GM21528 (cell line): Measurements from ENCODE around the gene C1RL.
A peak's percentile ranks its signal among the peaks of the same experiment; 100 is the strongest.
"Not testable (repeated sequence)": the region's sequence is repeated elsewhere in the genome, so short reads cannot be mapped to it uniquely, and the experiment has no call there.

Experiments used
- ATAC-seq: cut with Tn5 transposase; IDR thresholded peaks from one replicate; pipeline ENCODE4 v1.9.1; 2021; ENCODE audit warnings: mild to moderate bottlenecking, moderate library complexity; ENCODE audit not compliant: unreplicated experiment, low FRiP score

C1RL gene

DNA sequence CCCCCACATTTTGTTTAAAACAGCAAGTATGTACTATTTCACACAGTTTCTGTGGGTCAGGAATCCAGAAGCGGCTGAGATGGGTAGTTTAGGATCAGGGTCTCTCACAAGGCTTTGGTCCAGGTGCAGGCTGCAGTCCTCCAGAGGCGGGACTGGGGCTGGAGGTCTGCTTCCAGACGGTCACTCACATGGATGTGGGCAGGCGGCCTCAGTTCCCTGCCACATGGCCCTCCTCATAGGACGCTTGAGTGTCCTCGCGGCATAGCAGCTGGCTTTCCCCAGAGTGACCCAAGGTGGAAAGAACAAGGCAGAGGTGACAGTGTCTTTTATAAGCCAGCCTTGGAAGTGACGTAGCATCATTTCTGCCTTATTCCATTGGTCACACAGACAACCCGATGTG is 7.9 kb upstream of the C1RL start:
- no peak for ATAC-seq

DNA sequence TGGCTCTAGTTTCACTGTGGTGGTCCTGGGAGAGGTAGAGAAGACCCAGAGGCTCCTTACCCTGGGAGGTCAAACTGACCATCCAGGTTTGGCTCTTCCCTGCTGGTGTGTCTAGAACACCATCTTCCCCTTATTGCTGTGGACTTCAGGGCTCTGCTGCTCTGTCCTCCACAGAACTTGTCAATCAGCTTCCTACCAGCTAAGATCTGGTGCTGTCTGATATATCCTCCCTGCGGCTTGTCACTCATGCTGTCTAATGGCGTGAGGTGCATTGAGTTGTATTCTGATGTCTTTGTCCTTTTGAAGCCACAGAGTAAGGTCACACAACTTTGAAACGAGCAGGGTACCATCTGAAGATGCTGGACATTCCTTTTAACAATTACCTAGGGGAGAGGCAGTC is 7.2 kb upstream of the C1RL start:
- ATAC-seq, result no peak

DNA sequence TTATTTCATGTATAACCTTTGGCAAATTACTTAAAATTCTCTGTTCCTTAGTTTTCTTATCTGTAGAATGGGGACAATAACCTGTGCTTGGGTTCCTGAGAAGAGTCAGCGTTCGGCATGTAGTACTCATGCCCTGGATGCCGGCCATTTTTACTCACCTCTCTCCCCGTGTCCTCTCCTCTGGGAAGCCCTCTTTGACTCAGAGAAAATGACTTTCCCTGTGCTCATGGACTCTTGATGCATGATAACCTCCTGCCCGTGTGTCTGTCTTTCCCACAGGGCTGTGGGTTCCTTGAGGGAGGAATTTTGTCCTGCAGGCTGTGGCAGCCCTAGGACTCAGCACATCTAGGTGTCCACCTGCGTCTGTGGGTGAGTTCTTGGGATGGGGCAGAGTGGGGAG is 5.8 kb upstream of the C1RL start:
- ATAC-seq, result no peak

DNA sequence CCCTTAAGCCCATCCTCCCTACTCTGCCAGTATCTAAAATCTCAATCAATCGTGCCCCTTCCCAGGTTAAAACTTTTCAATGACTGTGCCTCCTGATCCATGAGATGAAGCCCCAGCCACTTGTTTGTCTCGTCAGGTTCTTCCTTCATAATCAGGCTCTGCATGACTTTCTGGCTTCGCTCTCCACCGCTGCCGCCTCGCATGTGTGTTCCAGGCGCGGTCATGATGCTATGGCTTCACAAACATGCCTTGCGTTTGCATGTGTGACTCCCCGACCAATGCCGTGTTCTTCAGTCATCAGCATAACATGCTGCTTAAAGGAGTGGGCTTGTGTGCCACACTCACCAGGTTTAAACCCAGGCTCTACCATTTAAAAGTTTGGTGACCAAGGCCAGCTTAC is 5.0 kb upstream of the C1RL start:
- no peak for ATAC-seq

DNA sequence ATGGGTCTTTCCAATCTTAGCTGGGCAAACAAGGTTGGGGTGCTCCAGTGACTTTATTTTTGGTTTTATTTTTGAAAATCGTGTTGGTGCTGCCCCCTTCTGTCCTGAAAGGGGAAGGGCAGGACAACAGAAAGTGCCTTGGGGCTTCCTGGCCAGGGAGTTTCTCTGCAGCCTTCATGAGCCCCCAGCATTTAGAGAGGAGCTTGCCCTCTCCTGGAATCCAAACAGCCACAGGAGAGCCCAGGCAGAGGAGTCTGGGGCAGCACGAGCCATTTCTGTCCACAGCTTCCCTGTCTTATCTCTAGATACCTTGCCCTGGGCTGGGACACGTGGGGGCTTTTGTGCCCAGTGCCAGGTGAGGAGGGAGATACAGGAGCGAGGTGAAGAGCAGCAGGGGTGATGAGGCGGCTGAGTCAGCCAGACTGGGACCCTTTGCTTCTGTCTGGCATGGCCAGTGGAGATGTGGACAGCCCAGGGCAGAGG is 4.4 kb upstream of the C1RL start:
- no peak for ATAC-seq

DNA sequence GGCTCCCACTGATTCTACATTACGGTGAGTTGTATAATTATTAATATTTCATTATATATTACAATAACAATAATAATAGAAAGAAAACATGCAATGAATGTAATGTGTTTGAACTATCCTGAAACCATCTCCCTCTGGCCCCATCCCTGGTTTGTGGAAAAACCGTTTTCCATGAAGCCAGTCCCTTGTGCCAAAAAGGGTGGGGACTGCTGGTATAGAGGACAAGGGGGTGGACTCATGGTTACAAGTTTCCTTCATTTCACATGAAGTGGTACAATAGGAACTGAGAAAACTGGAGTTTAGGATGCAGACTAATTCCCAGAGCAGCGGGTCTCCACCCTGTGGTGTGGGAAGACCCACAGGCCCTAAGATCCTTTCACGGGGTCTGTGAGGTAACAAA is 3.0 kb upstream of the C1RL start:
- no peak for ATAC-seq

DNA sequence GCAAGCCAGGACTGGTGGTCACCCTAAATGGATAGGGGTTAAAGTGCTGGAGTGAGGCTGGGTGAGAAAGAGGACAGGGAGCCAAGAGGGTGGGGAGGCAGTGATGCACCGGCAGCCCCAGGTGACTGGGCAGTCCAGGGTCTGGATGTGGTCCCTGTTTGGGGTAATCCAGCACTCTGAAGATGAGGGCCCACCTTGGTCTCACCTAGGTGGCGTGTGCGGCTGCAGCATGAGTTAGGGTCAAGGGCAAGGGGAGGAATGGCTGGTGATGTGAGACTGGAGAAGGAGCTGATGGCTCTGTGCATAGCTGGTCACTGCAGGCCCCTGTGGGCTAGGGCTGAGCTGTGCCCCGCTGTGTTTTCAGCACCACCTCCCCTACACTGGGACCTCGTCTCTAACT is 1.6 kb upstream of the C1RL start:
- no peak for ATAC-seq

DNA sequence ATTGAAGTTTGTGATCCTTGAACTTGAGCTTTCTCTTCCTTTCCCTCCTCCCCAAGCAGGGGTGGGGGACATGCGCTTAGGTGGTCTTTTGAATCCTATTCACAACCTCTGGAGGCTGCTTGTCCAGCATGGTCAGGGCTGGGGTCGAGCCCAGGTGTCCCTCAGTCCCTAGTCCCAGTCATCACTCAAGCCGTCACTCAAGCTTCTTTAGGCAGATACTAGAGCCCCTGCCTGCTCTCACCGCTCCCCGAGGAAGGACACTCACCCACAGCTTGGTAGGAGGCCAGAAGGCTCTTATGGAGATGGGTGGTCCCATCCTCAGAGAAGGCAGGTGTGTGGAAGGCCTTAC is 532 bp upstream of the C1RL start:
- no peak for ATAC-seq

DNA sequence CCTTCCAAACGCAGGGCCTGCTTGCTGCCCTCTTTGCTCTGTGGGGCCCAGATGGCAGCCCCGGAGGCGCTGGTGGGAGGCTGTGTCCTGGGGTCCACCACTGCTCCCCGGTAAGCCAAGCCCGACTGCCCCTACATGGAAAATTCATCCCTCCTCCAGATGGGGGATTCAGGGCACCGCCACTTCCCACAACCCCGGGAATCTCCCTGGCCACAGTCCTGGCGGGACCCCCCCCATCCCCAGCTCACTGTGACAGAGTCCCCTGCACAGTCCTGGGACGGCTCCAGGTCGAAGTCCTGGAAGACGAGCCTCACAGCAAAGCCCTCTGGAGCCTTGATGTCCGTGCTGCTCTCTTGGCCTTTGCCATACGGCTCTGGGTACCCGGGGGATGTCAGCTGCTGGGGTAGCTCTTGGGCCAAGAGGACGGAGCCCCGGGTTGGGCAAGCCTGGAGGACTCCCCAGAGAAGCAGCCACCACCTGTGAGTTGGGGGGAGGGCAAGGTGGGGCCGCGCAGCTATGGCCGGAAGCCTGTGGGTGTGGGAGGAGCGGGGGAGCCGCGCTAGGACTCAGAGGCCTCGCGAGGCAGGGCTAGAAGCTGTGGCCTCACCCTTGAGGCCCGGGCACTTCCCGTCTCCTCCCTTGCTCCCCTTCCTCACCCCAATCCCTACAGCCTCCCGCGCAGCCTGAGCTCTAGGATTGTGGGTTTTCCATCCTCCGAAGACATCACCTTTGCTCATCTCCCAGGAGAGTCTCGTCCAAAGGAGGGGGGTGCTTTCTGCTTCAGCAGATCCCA is 815 bp downstream of the C1RL start:
- ATAC-seq, result peak; percentile 87

DNA sequence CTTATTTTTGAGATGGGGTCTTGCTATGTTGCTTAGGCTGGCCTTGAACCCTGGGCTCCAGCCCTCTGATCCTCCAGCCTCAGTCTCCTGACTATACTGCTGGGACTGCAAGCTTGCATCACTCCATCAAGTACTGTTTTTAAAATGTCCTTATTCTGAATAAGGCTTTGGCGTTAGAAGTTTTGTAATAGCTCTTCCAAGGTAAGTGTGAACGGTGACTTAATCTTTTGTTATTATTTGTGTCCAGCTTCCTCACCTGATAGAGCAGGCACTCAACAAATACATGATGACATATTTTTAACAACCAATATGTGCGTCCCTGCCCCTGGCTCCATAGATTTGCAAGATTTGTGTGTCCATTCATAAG is 1.4 kb downstream of the C1RL start:
- no peak for ATAC-seq

DNA sequence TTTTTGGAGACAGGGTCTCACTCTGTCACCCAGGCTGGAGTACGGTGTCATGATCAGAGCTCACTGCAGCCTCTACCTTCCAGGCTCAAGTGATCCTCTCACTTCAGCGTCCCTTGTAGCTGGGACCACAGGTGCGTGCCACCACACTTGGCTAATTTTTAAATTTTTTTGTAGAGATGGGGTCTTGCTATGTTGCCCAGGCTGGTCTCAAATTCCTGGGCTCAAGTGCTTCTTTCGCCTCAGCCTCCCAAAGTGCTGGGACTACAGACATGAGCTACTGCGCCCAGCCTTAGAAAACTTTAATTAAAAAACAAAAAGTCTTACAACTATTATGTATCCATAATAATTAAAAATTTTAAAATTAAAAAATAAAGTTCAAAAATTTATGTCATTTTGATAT is 1.8 kb downstream of the C1RL start:
- not testable (repeated sequence) for ATAC-seq

DNA sequence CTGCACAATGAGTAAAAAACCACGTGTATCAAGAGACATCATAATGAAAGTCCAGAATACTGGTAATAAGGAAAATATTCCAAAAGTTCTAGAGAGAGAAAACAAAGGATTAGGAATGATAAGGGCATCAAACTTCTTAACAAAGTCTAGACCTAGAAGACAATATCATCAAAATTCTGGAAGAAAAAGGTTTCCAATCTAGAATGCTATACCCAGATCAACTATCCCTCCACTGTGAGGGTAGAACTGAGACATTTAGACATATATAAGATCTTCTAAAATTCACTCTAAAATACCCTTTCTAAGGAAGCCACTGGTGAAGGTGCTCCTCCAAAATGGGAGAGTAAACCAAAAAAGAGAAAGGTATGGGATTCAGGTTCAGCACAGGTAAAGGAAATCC is 2.9 kb downstream of the C1RL start:
- no peak for ATAC-seq

DNA sequence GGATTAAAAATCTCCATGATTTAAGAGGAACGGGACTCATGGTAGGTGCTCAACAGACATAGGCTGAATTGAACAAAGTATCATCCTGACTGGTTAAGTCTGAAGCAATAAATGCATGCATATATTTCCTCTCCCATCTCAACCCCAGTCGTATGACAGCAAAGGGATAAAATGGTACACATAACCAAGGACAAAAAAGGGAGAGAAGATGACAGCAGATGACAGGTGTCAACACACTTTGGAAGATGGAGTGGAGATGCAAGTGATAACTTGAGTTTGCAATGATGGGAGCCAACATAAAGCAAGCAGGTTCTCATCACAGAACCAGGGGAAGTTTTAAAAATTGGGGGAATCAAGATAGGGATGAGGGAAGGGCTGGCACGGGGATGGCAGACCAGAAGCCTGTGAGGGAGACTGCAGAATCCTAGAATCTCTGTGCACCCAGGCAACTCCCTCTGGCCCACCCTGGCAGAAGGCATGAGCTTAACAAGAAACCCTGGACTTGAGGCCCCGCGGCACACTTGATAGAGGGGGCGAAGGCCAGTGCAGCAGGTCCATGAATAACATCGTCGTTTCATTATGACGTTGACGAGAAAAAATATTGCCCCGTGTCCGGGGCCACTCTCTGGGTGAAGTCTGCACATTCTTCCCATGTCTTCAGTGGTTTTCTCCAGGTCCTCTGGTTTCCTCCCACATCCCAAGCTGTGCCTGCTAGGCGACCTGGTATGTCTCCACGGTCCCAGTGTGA is 5.0 kb downstream of the C1RL start:
- no peak for ATAC-seq

DNA sequence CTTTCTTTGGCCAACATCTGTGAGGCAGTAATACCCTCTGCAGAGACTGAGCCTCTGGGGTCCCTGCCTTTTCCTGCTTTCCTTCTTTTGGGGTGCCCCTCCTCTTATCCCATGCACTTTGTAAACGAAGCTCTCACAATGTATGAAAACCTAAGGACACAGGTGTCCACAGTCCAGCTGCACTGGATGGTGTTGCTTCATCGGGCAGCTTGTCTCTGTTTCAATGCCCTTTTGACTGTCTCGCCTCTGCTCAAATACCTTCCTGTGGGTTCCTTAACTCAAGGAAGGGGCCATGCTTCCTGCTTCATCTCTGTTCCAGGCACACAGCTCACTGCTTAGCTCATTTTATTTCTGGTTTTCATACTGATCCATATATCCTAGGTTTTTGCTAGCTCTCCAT is 6.4 kb downstream of the C1RL start:
- ATAC-seq, result no peak

DNA sequence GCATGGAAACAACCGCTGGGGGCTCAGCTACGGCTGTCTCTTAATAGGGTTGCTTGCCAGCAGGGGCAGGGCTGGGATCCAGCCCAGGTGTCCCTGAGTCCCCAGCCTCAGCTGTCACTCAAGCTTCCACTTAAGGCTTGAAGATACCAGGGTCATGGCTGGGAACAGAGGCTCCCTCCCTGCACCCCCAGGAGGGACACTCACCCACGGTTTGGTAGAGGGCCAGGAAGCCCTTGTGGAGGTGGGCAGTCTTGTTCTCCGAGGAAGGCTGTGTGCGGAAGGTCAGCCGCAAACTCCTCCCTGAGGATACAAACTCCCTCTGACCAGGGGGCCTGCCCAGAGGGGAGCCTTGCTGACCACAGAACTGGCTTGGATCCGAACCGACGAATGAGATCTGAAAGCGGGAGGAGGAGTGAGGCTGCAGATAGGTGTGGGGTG is 7.3 kb downstream of the C1RL start:
- ATAC-seq, result no peak

DNA sequence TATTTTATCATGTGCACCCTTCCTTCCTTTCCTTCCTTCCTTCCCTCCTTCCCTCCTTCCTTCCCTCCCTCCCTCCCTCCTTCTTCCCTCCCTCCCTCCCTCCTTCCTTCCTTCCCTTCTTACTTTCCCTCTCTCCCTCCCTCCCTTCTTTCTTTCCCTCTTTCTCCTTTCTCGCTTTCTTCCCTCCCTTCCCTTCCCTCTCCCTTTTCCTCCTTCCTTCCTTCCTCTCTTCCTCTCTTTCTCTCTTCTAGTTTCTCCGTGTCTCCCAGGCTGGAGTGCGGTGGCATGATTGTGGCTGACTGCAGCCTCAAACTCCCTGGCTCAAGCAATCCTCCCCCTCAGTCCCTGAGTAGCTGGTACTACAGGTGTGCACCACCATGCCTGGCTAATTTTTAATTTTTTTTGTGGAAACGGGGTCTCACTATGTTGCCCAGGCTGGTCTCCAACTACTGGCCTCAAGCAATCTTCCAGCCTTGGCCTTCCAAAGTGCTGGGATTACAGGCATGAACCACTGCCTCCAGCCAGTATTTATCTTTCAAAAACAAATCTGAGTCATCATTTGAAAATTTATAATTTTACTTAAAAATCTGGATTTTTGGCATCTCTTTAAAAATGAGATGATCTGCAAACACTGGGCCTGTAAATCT is 7.8 kb downstream of the C1RL start:
- no peak for ATAC-seq

DNA sequence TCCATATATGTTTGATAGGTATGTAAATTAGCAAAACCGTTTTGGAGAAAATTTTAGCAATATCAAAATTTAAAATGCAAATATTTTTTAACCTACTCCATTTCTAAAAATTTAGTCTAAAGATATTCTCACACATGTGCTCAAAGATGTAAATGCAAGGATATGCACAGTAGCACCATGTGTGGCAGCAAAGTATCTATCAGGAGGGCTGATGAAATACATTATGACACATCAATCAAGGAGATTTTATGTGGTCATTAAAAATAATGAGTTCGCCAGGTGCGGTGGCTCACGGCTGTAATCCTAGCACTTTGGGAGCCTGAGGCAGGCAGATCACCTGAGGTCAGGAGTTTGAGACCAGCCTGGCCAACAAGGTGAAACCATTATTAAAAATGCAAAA is 8.8 kb downstream of the C1RL start:
- no peak for ATAC-seq

DNA sequence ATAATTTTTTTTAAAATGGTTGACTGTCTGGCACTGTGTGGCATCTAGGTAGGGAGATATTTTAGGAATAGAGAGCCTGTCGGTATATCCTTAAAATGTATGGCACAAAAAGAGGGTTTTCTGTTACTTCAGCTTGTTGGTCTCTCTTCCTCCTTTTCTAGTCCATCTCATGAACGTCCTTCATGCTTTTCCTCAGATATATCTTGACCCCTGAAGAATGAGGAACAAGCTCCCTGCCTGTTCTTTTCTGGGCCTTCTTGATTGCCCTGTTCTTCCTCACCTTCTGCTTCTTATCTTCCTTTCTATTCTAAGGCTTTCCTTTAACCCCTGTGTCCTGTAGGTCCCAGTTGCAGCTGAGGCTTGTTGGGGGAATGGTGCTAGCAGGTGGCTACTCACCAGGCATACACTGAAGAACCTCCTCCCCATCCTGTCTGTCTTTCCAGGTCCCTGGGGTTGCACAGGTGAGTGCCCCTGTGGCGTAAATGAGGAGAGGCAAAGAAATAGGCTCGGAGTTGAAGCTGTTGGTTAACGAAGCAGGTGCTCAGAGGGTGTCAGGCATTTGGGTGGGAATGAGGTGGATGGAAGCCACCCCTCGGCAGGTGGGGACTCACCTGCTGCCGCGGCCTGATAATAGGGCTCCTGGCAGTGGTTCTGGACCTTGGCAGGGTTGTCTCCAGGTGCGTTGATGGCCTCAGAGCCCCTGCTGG is 9.6 kb downstream of the C1RL start:
- ATAC-seq, result no peak

DNA sequence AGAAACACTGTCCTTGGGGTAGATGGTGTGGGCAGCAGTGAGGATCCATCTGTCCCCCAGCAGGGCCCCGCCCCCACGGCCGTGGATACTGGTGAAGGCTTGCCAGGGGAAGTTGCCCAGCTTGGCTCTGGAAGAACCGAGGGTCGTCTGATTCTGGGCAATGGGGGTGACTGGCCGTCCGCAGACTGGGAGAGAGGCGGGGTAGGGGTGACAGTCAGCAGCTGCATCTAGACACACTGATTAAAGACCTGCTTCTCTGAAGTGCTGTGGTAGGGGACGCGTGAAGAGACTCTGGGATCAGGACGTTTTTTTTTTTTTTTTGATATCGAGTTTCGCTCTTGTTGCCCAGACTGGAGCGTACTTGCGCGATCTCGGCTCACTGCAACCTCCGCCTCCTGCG is 12.0 kb downstream of the C1RL start:
- no peak for ATAC-seq

DNA sequence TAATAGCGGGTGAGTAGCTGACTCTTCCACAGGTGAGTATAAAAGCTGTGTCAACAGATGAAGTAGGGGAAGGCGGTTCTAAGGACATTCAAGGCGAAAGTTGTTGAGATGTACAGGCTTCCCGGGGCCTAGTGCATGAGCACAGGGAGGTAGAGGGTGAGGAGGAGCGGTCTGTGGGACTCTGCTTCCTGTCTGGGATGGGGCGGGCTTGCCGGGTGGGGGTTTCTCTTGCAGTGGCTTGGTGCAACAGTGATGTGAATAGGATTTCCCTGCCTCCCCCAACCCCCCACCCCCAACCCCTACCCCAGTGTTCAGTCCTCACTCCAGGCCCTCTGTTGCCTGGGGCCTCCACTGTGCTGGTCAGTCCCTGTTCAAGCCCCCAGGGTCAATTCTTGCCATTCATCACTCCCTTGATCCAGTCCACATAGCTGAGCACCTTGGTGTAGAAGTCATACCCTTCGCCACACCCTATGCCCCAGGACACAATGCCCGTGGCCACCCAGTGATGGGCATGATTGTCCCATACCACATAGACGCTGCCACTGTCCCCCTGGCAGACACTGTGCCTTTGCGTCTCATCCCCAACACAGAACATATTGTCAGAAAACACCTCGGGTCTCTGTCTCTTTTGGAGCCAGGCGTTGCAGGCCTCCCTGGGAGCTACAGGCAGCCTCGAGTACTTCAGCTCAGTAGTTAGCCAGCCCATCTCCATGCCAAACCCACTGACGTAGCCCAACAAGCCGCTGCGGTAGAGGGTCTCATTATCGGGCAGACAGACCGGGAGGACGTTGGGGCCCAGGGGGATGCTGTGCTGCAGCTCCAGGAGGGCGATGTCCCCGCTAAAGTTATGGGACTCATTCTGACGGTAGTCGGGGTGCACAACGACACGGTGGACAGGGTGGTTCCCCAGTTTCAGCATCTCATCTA is 12.7 kb downstream of the C1RL start:
- ATAC-seq, result no peak
